GM23338 (cell line): ENCODE data around the gene ALDH2. TPM values are rescaled to one million over a fixed set of nuclear protein-coding genes. Genes with fewer than 3 reads are reported as not detected.
A peak's percentile ranks its signal among the peaks of the same experiment; 100 is the strongest.

ENCODE experiments used
- ATAC-seq: fragments of 200-7000 bp; cut with Tn5 transposase; 3 replicates; pipeline ENCODE4 v1.9.1; 2020
- DNase-seq: peaks from one replicate; pipeline ENCODE4 v3.0.0-alpha.2; 2015; ENCODE audit warnings: low spot score
- H2AFZ ChIP-seq: fragments of 200-600 bp; sonication (generic); 2 replicates; pipeline ENCODE4 v1.8.0; 2016; ENCODE audit warnings: antibody characterized with exemption, mild to moderate bottlenecking, moderate library complexity
- H3F3A ChIP-seq: fragments of 200-600 bp; sonication (generic); replicated peaks from 2 replicates; pipeline ENCODE4 v1.8.0; 2017; ENCODE audit warnings: antibody characterized with exemption, mixed run types, low read depth
- H3K27ac ChIP-seq: fragments of 200-600 bp; sonication (generic); 2 replicates; pipeline ENCODE4 v1.6.1; 2016; ENCODE audit warnings: low read depth
- H3K27me3 ChIP-seq: fragments of 200-600 bp; sonication (generic); 2 replicates; pipeline ENCODE4 v1.8.0; 2016; ENCODE audit warnings: mild to moderate bottlenecking, mixed run types, moderate library complexity; ENCODE audit not compliant: insufficient read depth
- H3K36me3 ChIP-seq: fragments of 200-600 bp; sonication (generic); 2 replicates; pipeline ENCODE4 v1.8.0; 2016; ENCODE audit warnings: mild to moderate bottlenecking; ENCODE audit not compliant: insufficient read depth
- H3K4me1 ChIP-seq: fragments of 200-600 bp; sonication (generic); 2 replicates; pipeline ENCODE4 v1.8.0; 2016; ENCODE audit warnings: mild to moderate bottlenecking, moderate library complexity; ENCODE audit not compliant: insufficient read depth
- H3K4me2 ChIP-seq: fragments of 200-600 bp; sonication (generic); 2 replicates; pipeline ENCODE4 v1.7.1; 2017; ENCODE audit warnings: mixed run types
- H3K4me3 ChIP-seq: fragments of 200-600 bp; sonication (generic); 2 replicates; pipeline ENCODE4 v1.6.1; 2016; ENCODE audit warnings: mixed run types
- H3K79me2 ChIP-seq: fragments of 200-600 bp; sonication (generic); replicated peaks from 2 replicates; pipeline ENCODE4 v1.8.0; 2017; ENCODE audit warnings: mild to moderate bottlenecking; ENCODE audit not compliant: insufficient read depth
- H3K9me2 ChIP-seq: fragments of 200-600 bp; sonication (generic); 2 replicates; pipeline ENCODE4 v1.8.0; 2017; ENCODE audit not compliant: insufficient read depth
- H4K20me1 ChIP-seq: fragments of 200-600 bp; sonication (generic); replicated peaks from 2 replicates; pipeline ENCODE4 v1.8.0; 2017; ENCODE audit warnings: mild to moderate bottlenecking; ENCODE audit not compliant: insufficient read depth
- H3K27ac Mint-ChIP-seq: 2 replicates; pipeline ENCODE4 v1.8.0; 2020; ENCODE audit warnings: inconsistent platforms, mild to moderate bottlenecking, moderate library complexity, mixed read lengths
- H3K27me3 Mint-ChIP-seq: 3 replicates; pipeline ENCODE4 v1.8.0; 2022; ENCODE audit warnings: low read depth, mild to moderate bottlenecking, moderate library complexity, mixed read lengths, inconsistent platforms; ENCODE audit not compliant: insufficient read depth, poor library complexity
- H3K36me3 Mint-ChIP-seq: 3 replicates; pipeline ENCODE4 v1.8.0; 2021; ENCODE audit warnings: low read depth, mild to moderate bottlenecking, inconsistent platforms, moderate library complexity, mixed read lengths
- H3K4me1 Mint-ChIP-seq: 3 replicates; pipeline ENCODE4 v1.8.0; 2020; ENCODE audit warnings: mild to moderate bottlenecking, inconsistent platforms, mixed read lengths
- H3K4me3 Mint-ChIP-seq: 3 replicates; pipeline ENCODE4 v1.8.0; 2021; ENCODE audit warnings: moderate library complexity, mild to moderate bottlenecking, inconsistent platforms, mixed read lengths
- H3K9me3 Mint-ChIP-seq: 3 replicates; pipeline ENCODE4 v1.8.0; 2020; ENCODE audit warnings: moderate library complexity, mild to moderate bottlenecking, inconsistent platforms, mixed read lengths
- CREB1 ChIP-seq: fragments of 250-450 bp; sonication (Bioruptor Pico); IDR thresholded peaks from 2 replicates; pipeline ENCODE4 v1.5.0; 2020; ENCODE audit warnings: low read depth, mild to moderate bottlenecking, moderate library complexity
- CTCF ChIP-seq, 2 experiments: fragments of 200-600 bp in 1 of 2; sonication (generic) in 1 of 2; conservative IDR thresholded peaks; 2 replicates each; pipeline versions ENCODE4 v1.5.1 to v1.6.1; 2016 to 2017; ENCODE audit warnings: antibody characterized with exemption in 2 of 2, low read depth in 2 of 2, mild to moderate bottlenecking in 2 of 2, moderate library complexity in 1 of 2
- EZH2 ChIP-seq: fragments of 200-600 bp; sonication (generic); IDR thresholded peaks from one replicate; pipeline ENCODE4 v1.8.0; 2017; ENCODE audit warnings: antibody characterized with exemption, mild to moderate bottlenecking, low read depth; ENCODE audit not compliant: unreplicated experiment
- NANOG ChIP-seq: IDR thresholded peaks from 2 replicates; pipeline ENCODE4 v1.6.1; 2016; ENCODE audit warnings: antibody characterized with exemption, borderline replicate concordance
- POLR2AphosphoS5 ChIP-seq: IDR thresholded peaks from 2 replicates; pipeline ENCODE4 v1.6.1; 2016; ENCODE audit warnings: antibody characterized with exemption, low read depth
- ZNF114 ChIP-seq: fragments of 250-450 bp; sonication (Bioruptor Pico); IDR thresholded peaks from 2 replicates; pipeline ENCODE4 v1.5.0; 2020; ENCODE audit warnings: mild to moderate bottlenecking, moderate library complexity
- polyA plus RNA-seq: library from polyadenylated mRNA; unstranded; fragments of >200 nt; fragmentation: Nextera tagmentation; extraction: Ambion mirVana; gene quantifications from 2 replicates; pipeline ENCODE4 v1.2.1, GENCODE V29; 2016
- total RNA-seq: library from RNA; depleted of rRNA; stranded (reverse); fragments of >200 nt; shearing (Covaris generic); gene quantifications from 2 replicates; pipeline ENCODE4 v1.2.3, GENCODE V29; 2014
- TF ChIP-seq, protein P1 (sequence below): fragments of 250-450 bp; sonication (Bioruptor Pico); IDR thresholded peaks from 2 replicates; pipeline ENCODE4 v1.5.0; 2020; ENCODE audit warnings: mild to moderate bottlenecking, moderate library complexity

Gene ALDH2
- total and polyA plus RNA-seq, 2 experiments from 2014 or later: 14.9 to 50.5 TPM

DNA sequence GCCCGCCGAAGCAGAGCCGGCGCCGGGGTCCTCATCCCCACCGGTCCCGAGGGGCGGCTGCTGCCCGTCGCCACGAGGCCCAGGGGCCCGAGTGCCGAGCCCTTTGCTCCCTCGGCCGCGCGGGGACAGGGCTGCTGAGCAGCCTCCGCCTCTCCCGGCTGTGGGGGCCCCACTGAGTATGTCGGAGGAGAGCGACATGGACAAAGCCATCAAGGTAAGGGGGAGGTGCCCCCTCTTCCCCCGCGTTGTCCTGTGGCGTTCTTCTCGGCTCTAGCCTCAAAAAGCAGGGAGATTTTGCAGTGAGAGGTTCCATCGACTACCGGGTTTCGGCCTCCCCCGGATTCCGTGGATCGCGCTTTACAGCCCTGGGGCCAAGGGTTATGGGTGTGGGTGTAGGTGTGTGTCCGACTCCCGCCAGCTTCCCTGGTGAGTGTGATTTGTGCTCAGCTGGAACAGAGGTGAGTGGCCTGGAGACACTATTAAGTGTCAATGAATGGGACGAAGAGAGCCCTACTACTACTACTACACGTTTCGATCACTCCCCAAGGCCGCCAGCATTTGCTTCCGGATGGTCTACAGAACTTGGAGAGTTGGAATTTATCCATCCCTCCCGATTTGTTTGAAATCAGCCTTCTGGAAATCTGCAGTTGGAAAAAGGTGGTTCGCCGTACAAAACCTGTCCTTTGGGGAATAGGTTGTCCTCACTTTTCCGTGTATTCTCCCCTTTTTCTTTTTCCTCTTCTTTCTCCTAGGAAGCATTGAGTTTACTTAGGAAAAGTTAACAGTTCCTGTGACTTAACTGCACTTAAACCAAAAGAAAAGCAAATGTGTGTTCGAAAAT is 76.0 kb downstream of the ALDH2 start:
- Mint-ChIP-seq H3K36me3 (peaks cover 54% of the 10 kb centered on the region), H3K4me1 (peaks cover 22% of the 10 kb centered on the region), H3K4me3 (peak overlapping the region; percentile 100), H3K27ac (peak overlapping the region; percentile 99), H3K9me3 (no peaks in the 10 kb centered on the region), H3K27me3 (peaks cover 22% of the 10 kb centered on the region)
- H2AFZ ChIP-seq: 0 out of 2 replicates have a peak overlapping the region, but pooled peaks have one; percentile 63
- peak overlapping the region; percentile 95 for H3K27ac ChIP-seq
- no peaks in the 10 kb centered on the region for H3K9me2 ChIP-seq
- H3K4me2 ChIP-seq: peak overlapping the region; percentile 98
- peaks cover 20% of the 10 kb centered on the region for H3K4me1 ChIP-seq
- 0 out of 2 replicates have a peak, but pooled peaks have one; percentile 22 for TF ChIP-seq CREB1 (CRISPR knock-in tag)
- no peak for TF ChIP-seq NANOG
- TF ChIP-seq EZH2: no peak
- peaks cover 10% of the 10 kb centered on the region for H3K36me3 ChIP-seq
- ATAC-seq (peak; percentile 37), DNase-seq (peak; percentile 32)
- H3K4me3 ChIP-seq: peak overlapping the region; percentile 91
- H3K27me3 ChIP-seq: no peaks in the 10 kb centered on the region
- peaks cover 22% of the 10 kb centered on the region for H3F3A ChIP-seq
- peaks cover 83% of the 10 kb centered on the region for H3K79me2 ChIP-seq
- peaks cover 35% of the 10 kb centered on the region for H4K20me1 ChIP-seq

DNA sequence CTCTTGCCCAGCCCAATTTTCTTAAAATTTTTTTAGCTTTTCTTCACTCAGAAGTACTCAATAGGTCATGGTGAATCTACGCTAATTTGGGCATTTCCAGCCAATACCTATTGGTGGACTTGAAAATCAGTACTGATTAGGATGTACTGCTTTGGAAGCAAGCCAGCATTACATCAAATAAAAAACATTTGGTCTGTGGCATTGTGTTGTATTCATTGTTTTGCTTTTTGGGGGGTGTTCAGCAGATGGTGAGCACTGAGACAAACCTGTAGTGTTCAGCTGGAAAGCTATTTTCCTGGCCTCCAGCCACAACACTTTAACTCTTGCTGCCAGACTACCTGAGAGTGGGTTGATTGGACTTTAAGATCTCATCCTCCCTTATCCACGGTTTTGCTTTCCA is 79.3 kb downstream of the ALDH2 start:
- H3K27ac ChIP-seq: no peak overlapping the region
- Mint-ChIP-seq H3K9me3 (no peaks in the 10 kb centered on the region), H3K4me3 (no peak overlapping the region), H3K4me1 (peaks cover 15% of the 10 kb centered on the region), H3K27me3 (peaks cover 16% of the 10 kb centered on the region), H3K27ac (no peak overlapping the region), H3K36me3 (peaks cover 50% of the 10 kb centered on the region)
- no peak overlapping the region for H3K4me2 ChIP-seq
- H3F3A ChIP-seq: no peaks in the 10 kb centered on the region
- no peak overlapping the region for H3K4me3 ChIP-seq
- peaks cover 31% of the 10 kb centered on the region for H4K20me1 ChIP-seq
- DNase-seq (no peak), ATAC-seq (no peak)
- H3K4me1 ChIP-seq: peaks cover 8% of the 10 kb centered on the region
- H3K27me3 ChIP-seq: no peaks in the 10 kb centered on the region
- H3K9me2 ChIP-seq: no peaks in the 10 kb centered on the region
- no peak overlapping the region for H2AFZ ChIP-seq
- no peaks in the 10 kb centered on the region for H3K36me3 ChIP-seq
- H3K79me2 ChIP-seq: peaks cover 95% of the 10 kb centered on the region
- no peak for TF ChIP-seq NANOG
- TF ChIP-seq POLR2AphosphoS5: no peak
- TF ChIP-seq CTCF (conservative IDR thresholded peaks at IDR 0.05; ENCODE audit: low read depth in 2 of 2): no peak
- no peak for TF ChIP-seq ZNF114 (CRISPR knock-in tag)

- H3K79me2 ChIP-seq: peaks cover 100% of the 10 kb centered on the region
- H3K4me1 ChIP-seq: no peaks in the 10 kb centered on the region
- H3K36me3 ChIP-seq: no peaks in the 10 kb centered on the region
- H3K4me3 ChIP-seq: no peak overlapping the region
- Mint-ChIP-seq H3K27ac (0 out of 2 replicates have a peak overlapping the region, but pooled peaks have one; percentile 6), H3K9me3 (no peaks in the 10 kb centered on the region), H3K36me3 (peaks cover 48% of the 10 kb centered on the region), H3K27me3 (no peaks in the 10 kb centered on the region), H3K4me3 (no peak overlapping the region), H3K4me1 (no peaks in the 10 kb centered on the region; the same call in 2 of the 3 replicates)
- H3K27ac ChIP-seq: no peak overlapping the region; the same call in 1 of the 2 replicates
- no peaks in the 10 kb centered on the region for H3K9me2 ChIP-seq
- no peak for DNase-seq
- no peak overlapping the region for H2AFZ ChIP-seq
- H3K4me2 ChIP-seq: no peak overlapping the region
- H3F3A ChIP-seq: no peaks in the 10 kb centered on the region
- H4K20me1 ChIP-seq: peaks cover 15% of the 10 kb centered on the region
- H3K27me3 ChIP-seq: no peaks in the 10 kb centered on the region
- ATAC-seq: no peak
- TF ChIP-seq, protein P1, sequence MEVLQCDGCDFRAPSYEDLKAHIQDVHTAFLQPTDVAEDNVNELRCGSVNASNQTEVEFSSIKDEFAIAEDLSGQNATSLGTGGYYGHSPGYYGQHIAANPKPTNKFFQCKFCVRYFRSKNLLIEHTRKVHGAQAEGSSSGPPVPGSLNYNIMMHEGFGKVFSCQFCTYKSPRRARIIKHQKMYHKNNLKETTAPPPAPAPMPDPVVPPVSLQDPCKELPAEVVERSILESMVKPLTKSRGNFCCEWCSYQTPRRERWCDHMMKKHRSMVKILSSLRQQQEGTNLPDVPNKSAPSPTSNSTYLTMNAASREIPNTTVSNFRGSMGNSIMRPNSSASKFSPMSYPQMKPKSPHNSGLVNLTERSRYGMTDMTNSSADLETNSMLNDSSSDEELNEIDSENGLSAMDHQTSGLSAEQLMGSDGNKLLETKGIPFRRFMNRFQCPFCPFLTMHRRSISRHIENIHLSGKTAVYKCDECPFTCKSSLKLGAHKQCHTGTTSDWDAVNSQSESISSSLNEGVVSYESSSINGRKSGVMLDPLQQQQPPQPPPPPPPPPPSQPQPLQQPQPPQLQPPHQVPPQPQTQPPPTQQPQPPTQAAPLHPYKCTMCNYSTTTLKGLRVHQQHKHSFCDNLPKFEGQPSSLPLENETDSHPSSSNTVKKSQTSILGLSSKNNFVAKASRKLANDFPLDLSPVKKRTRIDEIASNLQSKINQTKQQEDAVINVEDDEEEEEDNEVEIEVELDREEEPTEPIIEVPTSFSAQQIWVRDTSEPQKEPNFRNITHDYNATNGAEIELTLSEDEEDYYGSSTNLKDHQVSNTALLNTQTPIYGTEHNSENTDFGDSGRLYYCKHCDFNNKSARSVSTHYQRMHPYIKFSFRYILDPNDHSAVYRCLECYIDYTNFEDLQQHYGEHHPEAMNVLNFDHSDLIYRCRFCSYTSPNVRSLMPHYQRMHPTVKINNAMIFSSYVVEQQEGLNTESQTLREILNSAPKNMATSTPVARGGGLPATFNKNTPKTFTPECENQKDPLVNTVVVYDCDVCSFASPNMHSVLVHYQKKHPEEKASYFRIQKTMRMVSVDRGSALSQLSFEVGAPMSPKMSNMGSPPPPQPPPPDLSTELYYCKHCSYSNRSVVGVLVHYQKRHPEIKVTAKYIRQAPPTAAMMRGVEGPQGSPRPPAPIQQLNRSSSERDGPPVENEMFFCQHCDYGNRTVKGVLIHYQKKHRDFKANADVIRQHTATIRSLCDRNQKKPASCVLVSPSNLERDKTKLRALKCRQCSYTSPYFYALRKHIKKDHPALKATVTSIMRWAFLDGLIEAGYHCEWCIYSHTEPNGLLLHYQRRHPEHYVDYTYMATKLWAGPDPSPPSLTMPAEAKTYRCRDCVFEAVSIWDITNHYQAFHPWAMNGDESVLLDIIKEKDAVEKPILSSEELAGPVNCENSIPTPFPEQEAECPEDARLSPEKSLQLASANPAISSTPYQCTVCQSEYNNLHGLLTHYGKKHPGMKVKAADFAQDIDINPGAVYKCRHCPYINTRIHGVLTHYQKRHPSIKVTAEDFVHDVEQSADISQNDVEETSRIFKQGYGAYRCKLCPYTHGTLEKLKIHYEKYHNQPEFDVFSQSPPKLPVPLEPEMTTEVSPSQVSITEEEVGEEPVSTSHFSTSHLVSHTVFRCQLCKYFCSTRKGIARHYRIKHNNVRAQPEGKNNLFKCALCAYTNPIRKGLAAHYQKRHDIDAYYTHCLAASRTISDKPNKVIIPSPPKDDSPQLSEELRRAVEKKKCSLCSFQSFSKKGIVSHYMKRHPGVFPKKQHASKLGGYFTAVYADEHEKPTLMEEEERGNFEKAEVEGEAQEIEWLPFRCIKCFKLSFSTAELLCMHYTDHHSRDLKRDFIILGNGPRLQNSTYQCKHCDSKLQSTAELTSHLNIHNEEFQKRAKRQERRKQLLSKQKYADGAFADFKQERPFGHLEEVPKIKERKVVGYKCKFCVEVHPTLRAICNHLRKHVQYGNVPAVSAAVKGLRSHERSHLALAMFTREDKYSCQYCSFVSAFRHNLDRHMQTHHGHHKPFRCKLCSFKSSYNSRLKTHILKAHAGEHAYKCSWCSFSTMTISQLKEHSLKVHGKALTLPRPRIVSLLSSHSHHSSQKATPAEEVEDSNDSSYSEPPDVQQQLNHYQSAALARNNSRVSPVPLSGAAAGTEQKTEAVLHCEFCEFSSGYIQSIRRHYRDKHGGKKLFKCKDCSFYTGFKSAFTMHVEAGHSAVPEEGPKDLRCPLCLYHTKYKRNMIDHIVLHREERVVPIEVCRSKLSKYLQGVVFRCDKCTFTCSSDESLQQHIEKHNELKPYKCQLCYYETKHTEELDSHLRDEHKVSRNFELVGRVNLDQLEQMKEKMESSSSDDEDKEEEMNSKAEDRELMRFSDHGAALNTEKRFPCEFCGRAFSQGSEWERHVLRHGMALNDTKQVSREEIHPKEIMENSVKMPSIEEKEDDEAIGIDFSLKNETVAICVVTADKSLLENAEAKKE: no peak
- TF ChIP-seq ZNF114 (CRISPR knock-in tag) (no peak), EZH2 (no peak)
These were observed 83.8 kb downstream of the ALDH2 start for GRCh38 chr12:111850526-111850925.
